NCI-H510A (cell line): ENCODE measurements around the gene DCLK1.
"Not testable (repeated sequence)": the region's sequence is repeated elsewhere in the genome, so short reads cannot be mapped to it uniquely, and the experiment has no call there.

Experiments used
- DNase-seq: peaks from one replicate; lab custom pipeline; 2025; lab: John Stamatoyannopoulos, UW

DCLK1 gene

DNA sequence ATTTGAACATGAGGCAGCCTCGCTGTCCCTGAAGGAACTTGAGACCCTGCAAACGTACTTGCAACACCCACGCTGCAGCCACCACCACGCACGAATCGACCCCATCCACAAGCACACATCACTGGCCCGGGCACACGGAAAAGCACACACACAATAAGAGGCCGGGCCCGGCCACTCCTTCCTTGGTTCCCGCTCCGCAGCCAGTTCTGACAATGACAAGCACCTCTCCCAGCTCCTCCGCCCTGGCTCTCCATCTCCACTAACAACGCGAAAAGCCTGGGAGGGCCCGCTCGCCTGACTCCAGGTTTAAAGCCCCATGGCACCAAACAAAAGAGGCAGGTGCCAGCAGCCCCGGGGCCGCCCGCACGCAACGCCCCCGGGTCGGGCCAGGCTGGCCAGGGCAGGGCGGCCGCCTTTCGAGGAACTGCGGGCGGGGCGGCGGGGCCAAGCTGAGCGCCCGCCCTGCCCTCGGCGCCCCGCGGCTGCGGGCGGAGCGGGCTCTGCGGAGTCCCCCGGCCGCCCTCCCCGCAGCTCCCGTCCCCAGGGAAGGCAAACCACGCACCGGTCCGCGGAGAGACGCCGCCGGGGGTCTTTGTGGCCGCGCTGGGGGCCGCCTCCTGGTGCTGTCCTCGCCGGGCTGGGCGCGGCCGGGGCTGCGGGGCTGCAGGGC lies 495 bp downstream of the DCLK1 start:
- peak; percentile 14 for DNase-seq

DNA sequence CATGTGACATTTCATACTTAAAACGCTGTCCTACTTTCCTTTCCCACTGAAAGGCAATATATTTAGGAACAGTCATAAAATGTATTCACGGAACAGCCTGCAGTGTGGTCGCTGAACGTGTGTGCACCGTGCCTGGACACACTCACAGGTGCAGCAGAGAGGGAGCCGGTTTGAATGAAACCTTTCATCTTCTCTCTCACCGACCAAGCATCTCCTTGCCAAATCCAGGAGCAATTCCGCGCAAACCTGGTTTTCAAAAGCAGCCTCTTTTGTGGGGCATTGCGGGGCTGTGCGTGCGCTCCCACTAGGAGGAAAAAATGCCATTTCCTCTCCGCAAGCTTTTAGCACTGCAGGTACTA lies 1.0 kb downstream of the DCLK1 start:
- DNase-seq = no peak

DNA sequence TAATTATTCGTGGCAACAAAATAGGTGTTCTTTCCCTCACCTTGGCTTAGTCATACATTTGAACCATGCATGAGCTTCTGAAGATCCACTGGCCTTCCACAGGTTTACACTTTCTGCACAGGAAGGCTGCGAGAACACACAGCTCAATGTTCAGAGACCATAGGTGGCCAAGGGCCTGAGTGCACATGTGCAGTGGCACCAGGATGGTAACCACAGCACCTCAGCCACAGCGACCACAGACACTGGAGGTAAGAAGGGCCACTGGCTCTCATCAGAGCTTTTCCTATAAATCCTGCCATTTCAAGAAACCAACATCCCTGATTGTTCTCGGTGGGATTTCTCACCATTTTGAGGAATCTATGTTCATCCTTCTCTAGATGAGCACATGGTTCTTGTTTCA lies 1.6 kb downstream of the DCLK1 start:
- no peak for DNase-seq

DNA sequence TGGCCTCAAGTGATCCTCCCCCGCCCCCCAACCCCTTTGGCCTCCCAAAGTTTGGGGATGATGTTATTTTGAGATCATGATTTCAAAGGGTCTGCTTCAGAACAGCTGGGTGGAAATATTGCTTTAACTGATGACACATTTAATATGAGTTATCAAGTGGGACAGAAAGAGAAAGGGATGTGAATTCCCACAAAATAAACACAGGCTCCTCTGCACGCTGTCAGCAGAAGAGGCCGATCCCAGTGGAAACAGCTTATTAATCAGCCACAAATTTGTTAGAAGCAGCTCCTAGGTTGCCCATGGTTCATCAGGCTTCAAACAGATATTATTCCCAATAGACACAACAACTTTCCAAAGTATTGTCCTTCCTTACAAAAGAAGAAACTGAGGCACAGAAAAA lies 4.7 kb downstream of the DCLK1 start:
- no peak for DNase-seq

DNA sequence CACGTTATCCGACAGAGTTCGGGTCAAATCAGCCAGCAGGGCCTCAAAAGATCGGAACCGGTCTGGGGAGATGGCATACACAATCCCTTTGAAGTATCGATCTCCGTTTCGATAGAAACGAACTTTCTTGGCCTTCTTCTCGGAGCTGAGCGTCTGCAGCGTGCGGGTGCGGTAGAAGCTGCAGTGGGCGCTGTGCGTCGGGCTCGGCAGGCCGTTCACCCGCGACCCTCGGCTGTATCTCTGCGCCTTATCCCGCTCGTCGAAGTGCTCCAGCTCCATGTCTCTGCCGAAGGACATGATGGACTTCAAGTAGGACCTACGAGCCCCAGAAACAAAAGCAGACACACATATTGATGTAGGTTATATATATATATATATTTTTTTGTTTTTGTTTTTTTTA lies 5.3 kb downstream of the DCLK1 start:
- no peak for DNase-seq

DNA sequence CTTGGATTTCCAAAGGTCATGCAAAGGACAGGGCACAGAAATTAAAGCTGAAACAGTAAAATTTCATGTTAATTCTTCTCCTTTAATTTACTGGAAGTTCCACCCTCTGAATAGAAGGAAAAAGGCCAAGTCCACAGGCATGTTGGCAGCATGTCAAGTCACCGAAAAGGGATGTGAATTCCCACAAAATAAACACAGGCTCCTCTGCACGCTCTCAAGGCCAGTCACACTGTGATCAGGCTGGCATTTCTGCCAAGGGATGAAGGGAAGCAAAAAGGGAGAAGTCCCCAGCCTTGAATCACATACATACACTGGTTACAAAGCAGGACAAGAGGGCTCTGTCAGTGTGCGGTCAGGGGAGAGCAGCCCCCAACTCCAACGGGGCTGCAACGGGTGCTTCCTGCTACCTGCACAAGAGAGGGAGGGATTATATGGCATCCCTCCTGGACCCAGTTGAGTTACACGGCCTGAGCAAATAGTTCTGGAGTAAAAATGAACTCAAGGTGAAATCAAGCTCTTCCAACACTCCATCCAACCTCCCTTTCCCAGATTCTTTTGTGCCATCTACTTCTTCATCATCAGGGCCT lies 6.9 kb downstream of the DCLK1 start:
- no peak for DNase-seq

DNA sequence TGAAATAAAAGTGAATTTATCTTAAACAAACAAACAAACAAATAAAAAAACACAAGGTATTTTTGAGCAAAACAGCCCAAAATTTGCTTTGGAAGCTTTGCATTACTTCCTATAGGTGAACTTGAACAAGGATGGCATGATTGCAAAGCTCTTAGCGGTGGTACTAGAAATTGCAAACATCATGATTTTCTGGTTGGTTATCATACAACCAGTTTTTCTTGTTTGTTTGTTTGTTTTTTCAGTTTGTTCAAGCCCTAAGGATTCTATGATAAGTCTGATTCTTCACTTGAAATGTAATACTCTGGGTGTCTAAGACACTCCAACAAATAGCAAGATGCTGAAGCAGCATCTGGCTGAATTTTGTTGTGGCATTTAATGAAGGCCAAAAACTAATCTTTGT lies 15.9 kb downstream of the DCLK1 start:
- no peak for DNase-seq

DNA sequence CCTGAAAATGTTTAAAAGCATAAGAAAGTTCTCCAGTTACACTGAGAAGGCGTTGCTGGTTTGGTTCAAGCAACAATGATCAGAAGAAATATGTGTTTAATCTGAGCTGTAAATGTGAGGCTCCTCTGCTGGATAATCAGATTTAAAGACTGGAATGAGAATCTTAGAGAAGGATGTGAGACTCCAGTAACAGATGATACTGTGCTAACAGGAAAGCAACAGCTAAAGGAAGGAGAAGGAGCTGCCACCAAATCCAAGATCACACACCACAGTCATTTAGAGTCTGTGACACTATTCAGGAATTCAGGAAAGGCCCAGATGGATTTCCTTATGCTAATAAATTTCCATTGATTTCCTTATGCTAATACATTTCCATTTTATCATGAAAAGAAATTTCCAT lies 16.9 kb downstream of the DCLK1 start:
- DNase-seq = no peak

DNA sequence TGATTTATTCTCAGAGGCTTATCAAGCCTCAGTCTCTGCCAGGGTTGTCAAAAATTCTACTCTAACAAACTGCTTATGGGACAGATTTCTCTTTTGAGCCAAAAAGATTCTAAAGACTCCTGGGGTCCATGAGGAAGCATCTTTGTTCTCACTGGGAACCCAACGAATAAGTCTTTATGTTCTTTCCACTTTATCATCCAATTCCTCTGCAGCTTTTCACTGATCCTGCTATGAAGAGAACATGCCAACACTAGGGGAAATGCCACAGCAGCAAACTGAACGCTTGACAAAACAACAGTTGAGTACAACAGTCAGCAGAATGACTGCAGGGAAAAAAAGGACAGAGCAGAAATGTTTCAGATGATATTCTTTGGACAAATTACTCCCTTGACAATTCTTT lies 22.2 kb downstream of the DCLK1 start:
- DNase-seq = no peak

DNA sequence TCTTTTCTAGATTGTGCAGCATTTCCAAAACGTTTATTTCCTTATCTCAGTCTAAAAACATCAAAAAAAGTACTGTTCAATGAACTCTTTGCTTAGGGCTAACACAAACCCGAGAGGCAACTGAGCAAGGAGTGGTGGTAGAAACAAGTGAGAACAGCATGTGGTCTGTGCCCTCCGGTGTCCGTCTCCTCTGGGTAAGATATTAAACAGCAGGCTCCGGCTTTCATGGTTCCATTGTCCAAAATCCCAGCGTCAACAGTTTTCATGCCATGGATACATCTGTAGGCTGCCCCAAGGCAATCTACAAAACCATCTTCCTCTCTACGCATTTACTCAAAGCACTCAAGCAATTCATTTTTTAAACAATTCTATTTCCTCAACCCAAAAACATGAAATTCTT lies 22.8 kb downstream of the DCLK1 start:
- no peak for DNase-seq

DNA sequence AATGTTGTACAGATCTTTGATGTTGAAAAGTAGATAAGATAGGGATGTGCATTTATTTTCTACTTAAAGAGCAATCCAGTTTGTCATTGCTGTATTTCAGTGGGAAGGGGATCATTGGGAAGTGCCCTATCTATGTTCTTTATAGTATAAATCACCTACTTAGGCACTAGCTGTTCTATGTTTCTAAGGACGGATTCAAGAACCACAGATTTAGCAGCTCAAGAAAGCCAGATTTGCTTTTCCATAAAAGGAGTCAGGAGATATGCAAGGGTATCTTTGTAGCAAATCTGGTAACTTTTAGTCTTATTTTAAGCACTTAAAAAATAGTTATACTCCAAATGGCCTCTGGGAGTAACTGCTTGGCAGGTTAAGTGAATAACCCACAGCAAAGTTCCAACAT lies 23.7 kb downstream of the DCLK1 start:
- DNase-seq = no peak

DNA sequence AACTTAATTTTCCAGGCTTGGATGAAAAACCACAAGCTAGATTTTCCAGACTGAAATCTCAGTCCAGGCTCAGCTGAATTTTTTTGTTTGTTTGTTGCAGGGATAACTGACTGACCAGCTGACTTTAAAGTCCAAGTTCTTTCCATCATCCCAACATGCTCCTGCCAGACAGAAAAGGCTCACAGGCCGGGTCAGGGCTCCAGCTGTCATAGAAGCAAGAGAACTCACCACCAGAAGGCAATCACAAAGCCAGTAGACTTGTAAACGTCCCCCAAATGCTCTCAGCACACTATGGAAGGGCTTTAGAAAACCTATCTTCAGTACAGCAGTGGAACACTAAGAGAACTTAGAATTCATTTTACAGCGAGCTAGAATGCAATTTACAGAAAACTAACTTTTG lies 25.5 kb downstream of the DCLK1 start:
- no peak for DNase-seq

DNA sequence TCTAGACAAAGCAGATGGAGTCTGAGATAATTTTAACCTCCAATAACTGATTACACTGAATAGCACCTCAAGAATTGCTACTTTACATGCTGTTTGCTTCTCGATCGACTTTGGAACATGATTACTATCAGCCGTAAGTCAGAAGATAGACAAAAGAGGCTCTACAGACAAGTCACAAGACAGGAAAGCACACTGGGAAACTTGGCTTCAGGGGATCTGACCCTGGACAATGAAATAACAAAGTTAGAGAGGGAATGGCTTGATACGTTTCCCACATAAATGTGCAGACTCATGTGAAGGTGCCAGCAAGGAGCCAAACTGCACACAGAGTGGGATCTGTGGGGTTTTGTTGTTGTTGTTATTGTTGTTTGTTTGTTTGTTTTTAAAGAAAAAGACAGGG lies 28.5 kb downstream of the DCLK1 start:
- no peak for DNase-seq

DNA sequence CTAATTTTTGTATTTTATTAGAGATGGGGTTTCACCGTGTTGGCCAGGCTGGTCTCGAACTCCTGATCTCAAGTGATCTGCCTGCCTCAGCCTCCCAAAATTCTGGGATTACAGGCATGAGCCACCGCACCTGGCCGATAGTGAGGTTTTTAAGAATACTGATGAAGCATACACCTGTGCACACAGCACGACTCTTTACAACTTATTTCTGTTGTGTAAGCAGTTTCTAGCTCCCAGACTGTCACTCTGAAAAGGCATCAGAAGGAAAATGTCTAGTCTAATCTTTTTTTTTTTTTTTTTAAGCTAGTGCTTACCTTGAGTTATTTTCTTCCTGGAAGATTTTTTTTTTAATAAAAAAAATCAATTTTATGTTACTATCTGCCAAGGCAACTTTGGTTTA lies 29.3 kb downstream of the DCLK1 start:
- DNase-seq = not testable (repeated sequence)

DNA sequence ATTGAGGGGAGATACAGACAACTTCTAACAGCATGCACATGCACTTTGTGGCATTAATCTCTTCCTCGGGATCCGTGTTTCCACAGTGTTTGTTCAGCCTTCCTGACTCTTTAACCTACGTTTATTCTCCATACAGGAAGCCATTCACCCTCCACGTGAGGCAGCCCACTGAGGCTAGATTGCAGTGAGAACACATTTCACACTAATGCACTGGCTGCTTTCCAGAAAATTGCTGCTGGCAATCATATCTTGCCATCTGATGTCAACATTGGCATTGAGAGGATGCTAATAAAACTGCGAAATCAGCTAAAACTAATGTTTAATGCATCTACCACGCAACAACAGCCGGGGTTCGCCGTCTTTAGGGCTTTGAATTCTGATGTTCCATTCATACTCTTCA lies 30.0 kb downstream of the DCLK1 start:
- no peak for DNase-seq

DNA sequence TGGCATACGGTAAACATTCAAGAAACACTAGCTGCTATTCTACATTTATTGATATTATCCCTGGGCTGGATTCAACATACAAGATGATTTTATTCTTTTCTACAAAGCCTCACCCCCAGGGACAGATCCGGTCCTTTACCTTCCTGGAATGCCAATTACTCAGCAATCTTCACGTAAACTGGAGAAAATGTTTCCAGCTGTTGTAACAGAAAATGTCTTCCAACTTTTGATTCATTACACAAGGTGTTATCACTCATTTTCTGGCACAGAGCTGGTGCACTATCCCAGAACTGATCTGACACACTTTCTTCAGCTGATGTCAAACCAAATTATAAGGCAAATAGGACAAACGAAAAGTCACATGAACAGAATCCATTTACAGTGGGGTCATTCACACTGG lies 33.1 kb downstream of the DCLK1 start:
- no peak for DNase-seq

DNA sequence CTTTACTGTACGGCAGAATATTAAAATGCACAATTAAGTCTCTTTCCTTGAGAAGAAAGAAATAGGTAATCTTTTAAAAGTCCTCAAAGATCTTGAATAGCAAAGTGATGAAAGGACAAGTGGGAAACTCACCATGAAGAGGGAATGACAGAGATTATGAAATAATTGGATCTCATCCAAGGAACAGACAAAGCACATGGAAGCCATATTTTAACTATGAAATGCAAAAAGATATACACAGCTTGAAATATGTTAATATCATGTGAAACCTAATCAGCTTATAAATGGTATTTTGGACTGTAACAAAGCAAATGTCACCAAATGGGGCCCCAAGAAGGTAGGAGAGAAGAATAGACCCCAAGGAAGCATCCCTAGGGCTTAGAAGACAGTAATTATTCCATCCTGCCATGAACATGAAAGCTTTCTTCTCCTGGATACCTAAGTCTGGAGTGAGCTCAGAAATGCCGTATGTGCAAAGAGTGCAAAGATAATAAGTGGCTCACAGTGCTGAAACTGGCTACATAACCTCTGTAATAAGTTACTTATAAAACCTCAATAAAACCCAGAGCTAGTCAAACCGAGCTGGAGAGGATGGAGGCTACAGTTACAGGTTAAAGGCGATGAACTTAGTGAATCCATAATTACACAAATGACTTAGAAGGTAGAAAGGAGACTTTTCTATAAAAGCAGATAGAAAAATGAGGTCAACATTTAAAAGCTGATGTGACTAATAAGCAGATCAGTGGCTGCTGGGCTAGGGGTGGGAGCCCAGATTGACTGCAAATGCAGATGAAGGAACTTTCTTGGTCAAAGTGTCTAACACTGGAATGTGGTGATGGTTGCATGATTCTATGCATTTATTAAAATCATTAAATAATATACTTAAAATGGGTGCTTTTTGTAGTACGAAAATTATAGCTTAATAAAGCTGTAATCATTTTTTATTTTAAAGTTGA lies 34.4 kb downstream of the DCLK1 start:
- no peak for DNase-seq

DNA sequence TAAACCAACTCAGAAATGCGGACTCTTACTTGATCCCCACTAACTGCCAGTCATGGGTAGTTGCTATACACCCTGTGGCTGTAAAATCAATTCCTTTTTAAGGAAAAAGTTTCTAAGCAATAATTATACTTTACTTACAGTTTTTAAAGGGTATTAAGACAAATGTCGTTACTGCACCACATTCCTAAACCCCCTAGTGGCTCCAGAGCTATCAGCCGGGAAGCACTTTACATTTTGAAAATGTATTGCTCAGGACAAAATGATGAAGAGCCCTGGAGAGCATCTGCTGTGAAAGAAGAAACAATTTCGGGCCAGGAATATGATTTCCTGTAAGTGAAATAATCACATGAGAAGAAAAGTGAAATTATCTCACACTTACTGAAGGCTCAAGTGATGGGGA lies 36.7 kb downstream of the DCLK1 start:
- DNase-seq = no peak

DNA sequence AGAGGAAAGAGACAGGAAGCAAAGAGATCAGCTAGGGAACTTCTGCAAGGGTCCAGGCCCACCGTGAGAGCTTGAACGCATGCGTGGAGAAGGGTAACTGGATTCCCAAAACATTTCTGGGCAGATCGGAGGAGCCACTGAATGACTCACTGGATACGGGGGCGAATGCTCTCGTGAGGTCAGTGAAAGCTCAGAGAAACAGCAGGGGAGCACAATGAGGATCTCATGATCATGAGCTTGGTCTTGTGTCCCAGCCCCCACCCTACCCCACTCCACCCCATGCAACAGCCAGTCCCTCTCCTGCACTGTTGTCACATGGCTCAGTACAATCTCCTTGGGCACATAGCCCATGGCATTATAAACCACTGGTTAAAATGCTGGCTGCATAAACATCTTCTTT lies 40.6 kb downstream of the DCLK1 start:
- DNase-seq = no peak

DNA sequence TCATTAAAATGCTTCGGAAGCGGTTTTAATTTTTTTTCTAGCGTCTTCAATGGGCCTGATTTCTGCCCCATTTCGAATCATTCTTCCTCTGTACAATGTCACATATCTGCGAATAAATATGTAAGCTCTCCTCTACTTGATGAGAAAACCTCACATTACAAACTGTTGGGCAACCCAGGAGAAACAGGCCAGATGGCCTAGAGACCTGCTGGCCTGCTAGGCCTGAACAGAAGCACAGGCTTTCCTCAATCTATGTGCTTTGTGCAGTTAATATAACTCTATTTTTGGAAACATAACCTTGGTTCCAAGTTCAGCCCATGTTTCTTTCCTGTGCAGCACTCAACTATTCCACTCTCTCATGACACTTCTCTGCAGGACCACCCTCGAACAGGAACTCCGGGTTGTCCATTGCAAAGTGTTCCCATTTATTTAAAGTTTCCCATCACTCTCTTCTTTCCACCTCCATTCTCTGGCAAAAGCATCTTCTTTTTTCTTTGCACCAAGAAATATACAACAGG lies 42.0 kb downstream of the DCLK1 start:
- DNase-seq = no peak

DNA sequence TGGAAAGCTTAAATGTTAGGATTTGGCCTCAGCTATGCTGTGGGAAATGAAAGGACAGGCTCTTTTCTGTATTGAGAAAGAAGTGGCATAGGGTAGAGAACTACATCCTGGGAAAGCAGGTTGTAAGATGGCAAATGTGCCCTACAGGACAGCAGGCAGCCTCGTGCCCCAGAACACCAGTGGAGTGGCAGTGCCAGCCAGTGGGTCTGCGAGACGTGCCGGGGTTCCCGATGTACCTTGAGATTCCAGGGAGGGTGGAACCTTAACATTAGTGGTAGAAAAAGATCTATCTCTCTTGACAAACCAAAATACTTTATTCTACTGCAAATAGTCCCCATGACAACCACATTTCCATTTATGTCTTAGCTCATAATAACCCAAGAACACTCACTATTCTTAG lies 42.7 kb downstream of the DCLK1 start:
- no peak for DNase-seq

DNA sequence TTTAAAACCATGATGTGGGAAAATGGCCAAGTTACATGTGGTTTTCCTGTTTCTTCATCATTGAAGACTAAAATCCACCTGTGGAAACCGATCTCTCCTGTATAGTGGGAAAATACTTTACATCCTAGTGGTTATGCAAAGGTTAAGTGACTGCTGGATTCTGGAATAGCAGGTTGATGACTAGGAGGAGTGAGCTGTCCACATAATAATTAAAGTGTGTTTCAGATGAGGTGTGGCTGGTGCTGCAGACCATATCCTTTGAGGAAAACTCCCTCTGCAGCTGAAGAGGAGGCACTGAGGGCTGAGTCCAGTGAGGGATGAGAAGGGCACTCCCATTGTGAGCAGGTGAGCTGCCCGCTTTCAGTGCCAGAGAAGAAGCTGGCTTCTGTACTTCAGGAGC lies 43.2 kb downstream of the DCLK1 start:
- DNase-seq = peak; percentile 21

DNA sequence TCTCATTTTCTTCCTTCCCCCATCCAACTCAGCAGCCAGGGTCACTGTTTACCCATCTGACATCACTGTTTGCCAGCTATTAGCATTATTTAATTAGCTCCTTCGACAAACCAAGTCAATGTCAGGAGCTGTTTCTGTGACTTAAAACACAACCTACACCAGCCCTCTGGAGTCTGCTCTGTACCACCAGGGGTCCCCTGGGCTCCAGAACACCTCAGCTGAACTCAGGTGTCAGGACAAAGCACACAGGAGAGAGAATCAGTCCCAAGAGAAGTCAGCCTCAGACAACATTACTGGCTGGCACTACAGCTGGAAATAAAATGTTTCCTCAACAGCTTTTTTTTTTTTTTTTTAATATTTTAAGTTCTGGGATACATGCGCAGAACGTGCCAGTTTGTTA lies 45.1 kb downstream of the DCLK1 start:
- no peak for DNase-seq
